CD14-positive monocyte (primary cell): Measurements from ENCODE around the gene SPAG7. TPM values are rescaled to one million over a fixed set of nuclear protein-coding genes. Genes with fewer than 3 reads are reported as not detected.

Source experiments
- DNase-seq, 3 donors: peaks; one replicate each; pipeline ENCODE4 v3.0.0-alpha.2; 2011 to 2022
- H2AFZ ChIP-seq: 2 replicates; pipeline ENCODE4 v1.6.0; 2012; ENCODE audit warnings: mild to moderate bottlenecking, low read depth, low read length, inconsistent platforms; ENCODE audit not compliant: insufficient read depth, poor library complexity, severe bottlenecking
- H3K27ac ChIP-seq, 2 donors: 1 replicate in 1 of 2; 2 replicates in 1 of 2; pipeline ENCODE4 v1.5.1; 2012 to 2013; ENCODE audit warnings: low read length in 2 of 2, control low read depth in 1 of 2, inconsistent platforms in 1 of 2, low read depth in 1 of 2, mild to moderate bottlenecking in 1 of 2
- H3K27me3 ChIP-seq, 2 donors: one replicate each; pipeline versions ENCODE4 v1.6.0 to v1.6.1; 2011 to 2013; ENCODE audit warnings: low read length in 2 of 2; ENCODE audit not compliant: control insufficient read depth in 2 of 2, insufficient read depth in 2 of 2
- H3K36me3 ChIP-seq, 2 donors: replicated peaks in 1 of 2; 1 replicate in 1 of 2; 2 replicates in 1 of 2; pipeline versions ENCODE4 v1.5.1 to v1.6.1; 2012 to 2013; ENCODE audit warnings: low read length in 2 of 2, control low read depth in 1 of 2, inconsistent platforms in 1 of 2, mild to moderate bottlenecking in 1 of 2; ENCODE audit not compliant: insufficient read depth in 2 of 2, control insufficient read depth in 1 of 2
- H3K4me1 ChIP-seq, 2 donors: 1 replicate in 1 of 2; 2 replicates in 1 of 2; pipeline versions ENCODE4 v1.5.1 to v1.6.1; 2012 to 2013; ENCODE audit warnings: low read length in 2 of 2, control low read depth in 1 of 2, inconsistent platforms in 1 of 2, mild to moderate bottlenecking in 1 of 2, moderate library complexity in 1 of 2; ENCODE audit not compliant: insufficient read depth in 2 of 2, control insufficient read depth in 1 of 2
- H3K4me2 ChIP-seq: replicated peaks from 2 replicates; pipeline ENCODE3; 2012; ENCODE audit warnings: low read length, moderate library complexity, mild to moderate bottlenecking; ENCODE audit not compliant: poor library complexity, severe bottlenecking; ENCODE audit errors: extremely low read depth
- H3K4me3 ChIP-seq, 3 experiments: fragments of 200-600 bp in 1 of 3; sonication (generic) in 1 of 3; replicated peaks in 1 of 3; 1 replicate in 2 of 3; 2 replicates in 1 of 3; pipeline ENCODE4 v1.5.1; 2011 to 2013; ENCODE audit warnings: low read length in 3 of 3, mild to moderate bottlenecking in 3 of 3, control low read depth in 2 of 3, low read depth in 2 of 3, inconsistent platforms in 1 of 3, moderate library complexity in 1 of 3
- H3K79me2 ChIP-seq: 2 replicates; pipeline ENCODE4 v1.6.0; 2012; ENCODE audit warnings: mild to moderate bottlenecking, control low read depth, inconsistent platforms, low read length, moderate library complexity; ENCODE audit not compliant: insufficient read depth
- H3K9ac ChIP-seq: 2 replicates; pipeline ENCODE4 v1.6.0; 2017; ENCODE audit warnings: low read length, mild to moderate bottlenecking; ENCODE audit not compliant: insufficient read depth, poor library complexity, severe bottlenecking
- H3K9me3 ChIP-seq, 2 donors: replicated peaks in 1 of 2; 1 replicate in 1 of 2; 2 replicates in 1 of 2; pipeline versions ENCODE4 v1.5.1 to v1.6.1; 2012 to 2013; ENCODE audit warnings: low read length in 2 of 2, control low read depth in 1 of 2; ENCODE audit not compliant: control insufficient read depth in 1 of 2, insufficient read depth in 1 of 2
- H4K20me1 ChIP-seq: 2 replicates; pipeline ENCODE4 v1.6.0; 2012; ENCODE audit warnings: mild to moderate bottlenecking, low read length, control low read depth, moderate library complexity; ENCODE audit not compliant: insufficient read depth
- H3K27ac Mint-ChIP-seq, 7 donors: one replicate each; pipeline ENCODE4 v1.8.0; 2020; ENCODE audit warnings: mild to moderate bottlenecking in 7 of 7, mixed read lengths in 7 of 7, moderate library complexity in 6 of 7, inconsistent platforms in 2 of 7
- H3K27me3 Mint-ChIP-seq, 3 donors: one replicate each; pipeline ENCODE4 v1.8.0; 2021 to 2022; ENCODE audit warnings: low read depth in 3 of 3, mild to moderate bottlenecking in 3 of 3, mixed read lengths in 3 of 3, moderate library complexity in 3 of 3, inconsistent platforms in 1 of 3
- H3K36me3 Mint-ChIP-seq, 2 donors: one replicate each; pipeline ENCODE4 v1.8.0; 2020; ENCODE audit warnings: mixed read lengths in 2 of 2, inconsistent platforms in 1 of 2, mild to moderate bottlenecking in 1 of 2
- H3K4me1 Mint-ChIP-seq: one replicate; pipeline ENCODE4 v1.8.0; 2020; ENCODE audit warnings: mild to moderate bottlenecking, mixed read lengths
- H3K4me3 Mint-ChIP-seq, 2 donors: one replicate each; pipeline ENCODE4 v1.8.0; 2020; ENCODE audit warnings: mild to moderate bottlenecking in 2 of 2, mixed read lengths in 2 of 2, moderate library complexity in 1 of 2
- H3K9me3 Mint-ChIP-seq, 7 donors: one replicate each; pipeline ENCODE4 v1.8.0; 2020 to 2022; ENCODE audit warnings: mixed read lengths in 7 of 7, mild to moderate bottlenecking in 6 of 7, moderate library complexity in 6 of 7, inconsistent platforms in 2 of 7
- CTCF ChIP-seq: fragments of 200-600 bp; IDR thresholded peaks from one replicate; pipeline ENCODE4 v1.8.0; 2022; ENCODE audit warnings: antibody characterized with exemption, mild to moderate bottlenecking
- WGBS: methylation state at CpG from one replicate; pipeline ENCODE4 v1.1.5; 2013; ENCODE audit warnings: missing lambda C conversion rate; ENCODE audit not compliant: insufficient coverage; 5-methylcytosine and 5-hydroxymethylcytosine counted together
- intact Hi-C, 2 donors: fragments of 100-400 bp; cut with micrococcal nuclease; formaldehyde crosslinking; loops; one replicate each; pipeline versions ENCODE4 v1.15.0 to v1.15.1; 2023
- polyA plus RNA-seq, 3 donors: library from polyadenylated mRNA; depleted of rRNA in 1 of 3; unstranded in 2 of 3; stranded (reverse) in 1 of 3; fragments of 300-500 nt in 2 of 3; fragments of >200 nt in 1 of 3; fragmentation: Illumina TruSeq in 2 of 3; gene quantifications; 1 replicate in 2 of 3; 2 replicates in 1 of 3; pipeline ENCODE4 v1.2.3, GENCODE V29; 2012 to 2021

Gene SPAG7
- polyA plus RNA-seq, 3 donors: 75.6 to 96.7 (median 85.1) TPM

GRCh38 chr17:4987767-4988567, 20.4 kb upstream of the SPAG7 start:
- Mint-ChIP-seq H3K36me3 (peaks cover 23 to 30% of the 10 kb centered on the region in 2 donors), H3K27me3 (peaks cover 0 to 2% (median 1%) of the 10 kb centered on the region in 3 donors), H3K27ac (peak overlapping the region; percentile 84 to 97 (median 96)), H3K4me3 (peak overlapping the region; percentile 92 to 96), H3K4me1 (peaks cover 39% of the 10 kb centered on the region), H3K9me3 (peaks cover 0 to 2% (median 0%) of the 10 kb centered on the region in 7 donors)
- DNase-seq: peak in 1 of 3 donors; percentile 38
- Histone ChIP-seq H3K4me3 (peak overlapping the region; percentile 78 to 99 (median 81)), H3K79me2 (peaks cover 33% of the 10 kb centered on the region), H3K36me3 (peaks cover 7 to 20% of the 10 kb centered on the region in 2 donors), H3K4me1 (peaks cover 27 to 37% of the 10 kb centered on the region in 2 donors), H3K9ac (peak overlapping the region; percentile 91), H4K20me1 (no peaks in the 10 kb centered on the region), H3K27me3 (no peaks in the 10 kb centered on the region), H3K4me2 (peak overlapping the region; percentile 98), H2AFZ (peak overlapping the region; percentile 94), H3K27ac (peak overlapping the region; percentile 77 to 95), H3K9me3 (no peaks in the 10 kb centered on the region)
- 1% methylated on average over 20 of the region's 30 CpGs for WGBS
- intact Hi-C loops: loop anchor here (5.0 kb wide), 2 partner anchors 36 to 81 kb away; partner anchors contain the start of gene ENO3 (in 1 of the 2)
- TF ChIP-seq CTCF: no peak

GRCh38 chr17:4986951-4987766, 19.5 kb upstream of the SPAG7 start, which contains the start of gene CAMTA2:
Gene CAMTA2 (minus strand): TSS chr17:4987675. CDS start chr17:4986222, 1,453 bp downstream.
- H3K9me3 Mint-ChIP-seq: peaks cover 0 to 2% (median 0%) of the 10 kb centered on the region in 7 donors
- peak within 1 kb of the TSS; percentile 84 to 97 (median 96) for H3K27ac Mint-ChIP-seq
- peaks cover 47% of the 10 kb centered on the region for H3K4me1 Mint-ChIP-seq
- H3K4me2 ChIP-seq: peak within 1 kb of the TSS; percentile 98
- peak within 1 kb of the TSS; percentile 78 to 99 (median 81) for H3K4me3 ChIP-seq
- no peaks in the 10 kb centered on the region for H3K9me3 ChIP-seq
- H2AFZ ChIP-seq: peak within 1 kb of the TSS; percentile 94
- peak within 1 kb of the TSS; percentile 92 to 96 for H3K4me3 Mint-ChIP-seq
- TF ChIP-seq CTCF: peak; percentile 93
- peaks cover 31 to 38% of the 10 kb centered on the region in 2 donors for H3K36me3 Mint-ChIP-seq
- H3K79me2 ChIP-seq: peaks cover 33% of the 10 kb centered on the region
- peaks cover 10 to 28% of the 10 kb centered on the region in 2 donors for H3K36me3 ChIP-seq
- H3K27me3 Mint-ChIP-seq: peaks cover 0 to 1% (median 0%) of the 10 kb centered on the region in 3 donors
- H3K27ac ChIP-seq: peak within 1 kb of the TSS; percentile 77 to 95
- peak; percentile 78 to 82 (median 82) for DNase-seq
- intact Hi-C loops: loop anchor here (5.0 kb wide), 2 partner anchors 35 to 80 kb away; partner anchors contain the start of gene ENO3 (in 1 of the 2)
- H3K27me3 ChIP-seq: no peaks in the 10 kb centered on the region
- peaks cover 4% of the 10 kb centered on the region for H4K20me1 ChIP-seq
- under 1% methylated on average over 68 of the region's 78 CpGs for WGBS
- peak within 1 kb of the TSS; percentile 91 for H3K9ac ChIP-seq
- peaks cover 35 to 45% of the 10 kb centered on the region in 2 donors for H3K4me1 ChIP-seq
